ENCODE measurements around the gene CPM.

GRCh38 chr12:68970951-68971350 is 38.0 kb upstream of the CPM start:
- TF ChIP-seq CTCF (conservative IDR thresholded peaks at IDR 0.05) (no peak), ZFX (IDR thresholded peaks at IDR 0.05) (no peak)
